Frontal cortex (tissue), 4 donors: ENCODE results near the gene TTLL3. TPM values are rescaled to one million over a fixed set of nuclear protein-coding genes. Genes with fewer than 3 reads are reported as not detected.

Experiments
- DNase-seq, 2 donors: peaks; one replicate each; pipeline ENCODE4 v3.0.0; 2012; ENCODE audit warnings: low spot score in 2 of 2
- FAIRE-seq: peaks from 2 replicates; lab custom pipeline; 2012; peaks lifted over from hg19 to GRCh38; lab: Jason Lieb, UNC
- total RNA-seq: library from RNA; depleted of rRNA; stranded (reverse); fragments of >200 nt; gene quantifications from one replicate; pipeline ENCODE4 v1.2.3, GENCODE V29; 2014
- donor health status: control.
- donor health status: control.
- donor health status: control.

Gene TTLL3
- total RNA-seq, 1 donor from 2014 or later: 17.1 TPM

DNA sequence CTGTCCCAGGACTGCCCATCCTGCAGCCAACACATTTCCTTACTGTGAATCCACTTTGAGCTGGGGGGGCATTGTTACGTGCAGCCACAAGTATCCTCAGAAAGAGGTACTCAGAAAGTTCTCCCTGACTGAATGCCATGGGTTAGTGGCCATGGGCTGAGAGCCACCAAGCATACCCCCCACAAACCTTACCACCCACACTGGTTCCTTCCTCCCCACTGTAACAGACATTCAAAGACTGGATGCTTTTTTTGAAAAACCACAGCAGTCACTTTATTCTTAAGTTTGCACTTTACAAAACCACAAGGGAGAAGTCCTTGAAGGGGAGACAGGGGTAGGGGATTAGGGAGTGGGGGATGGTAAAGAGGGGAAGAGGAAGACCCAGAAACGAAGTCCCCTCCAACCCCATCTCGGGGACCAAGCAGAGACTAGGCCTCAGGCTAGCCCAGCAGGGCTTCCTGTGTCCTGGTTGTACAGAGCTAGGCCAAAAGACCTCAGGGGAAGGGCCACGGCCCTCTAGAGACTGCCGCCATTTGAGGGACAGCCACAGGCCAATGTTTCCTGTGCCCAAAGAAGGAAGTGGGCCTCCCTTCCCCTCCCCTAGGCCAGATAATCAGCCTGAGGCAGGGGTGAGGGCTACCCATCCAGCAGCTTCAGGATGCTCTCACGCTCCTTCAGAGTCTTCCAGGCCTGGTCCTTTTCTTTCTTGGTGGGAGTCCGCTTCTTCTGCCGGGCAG is 30.2 kb upstream of the TTLL3 start:
- FAIRE-seq (no peak), DNase-seq (no peak)

DNA sequence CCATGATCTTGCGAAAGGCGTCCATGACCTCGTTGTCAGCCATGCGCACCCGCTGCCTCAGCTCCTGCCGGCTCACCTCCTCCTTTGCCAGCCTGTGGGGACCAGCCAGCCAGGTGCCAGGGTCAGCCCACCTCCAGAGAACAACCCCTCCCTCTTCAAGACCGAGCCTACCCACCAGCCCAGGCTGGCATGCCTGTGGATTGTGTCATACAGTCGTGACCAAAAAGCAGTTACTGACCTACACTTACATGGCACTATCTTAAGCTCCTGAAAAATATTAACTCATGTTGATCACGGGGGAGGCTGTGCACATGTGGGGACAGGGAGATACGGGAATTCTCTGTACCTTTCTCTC is 29.6 kb upstream of the TTLL3 start:
- DNase-seq (no peak), FAIRE-seq (no peak)

DNA sequence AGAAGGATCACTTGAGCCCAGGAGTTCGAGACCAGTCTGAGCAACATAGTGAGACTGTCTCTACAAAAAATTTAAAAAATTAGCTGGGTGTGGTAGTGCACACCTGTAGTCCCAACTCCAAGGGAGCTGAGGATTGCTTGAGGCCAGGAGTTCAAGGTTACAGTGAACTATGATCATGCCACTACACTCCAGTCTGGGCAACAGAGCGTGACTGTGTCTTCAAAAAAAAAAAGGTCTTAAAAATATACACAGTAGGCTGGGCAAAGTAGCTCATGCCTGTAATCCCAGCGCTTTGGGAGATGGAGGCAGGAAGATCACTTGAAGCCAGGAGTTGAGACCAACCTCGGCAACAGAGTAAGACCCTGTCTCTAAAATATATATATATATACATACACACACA is 29.2 kb upstream of the TTLL3 start:
- no peak for FAIRE-seq

GRCh38 chr3:9781551-9781950 is 28.5 kb upstream of the TTLL3 start:
- DNase-seq (no peak), FAIRE-seq (no peak)

More for the DNA sequence above, 29.2 kb upstream of the TTLL3 start:
- no peak for DNase-seq

GRCh38 chr3:9781978-9782603 is 28.0 kb upstream of the TTLL3 start:
- FAIRE-seq: no peak
- no peak for DNase-seq

DNA sequence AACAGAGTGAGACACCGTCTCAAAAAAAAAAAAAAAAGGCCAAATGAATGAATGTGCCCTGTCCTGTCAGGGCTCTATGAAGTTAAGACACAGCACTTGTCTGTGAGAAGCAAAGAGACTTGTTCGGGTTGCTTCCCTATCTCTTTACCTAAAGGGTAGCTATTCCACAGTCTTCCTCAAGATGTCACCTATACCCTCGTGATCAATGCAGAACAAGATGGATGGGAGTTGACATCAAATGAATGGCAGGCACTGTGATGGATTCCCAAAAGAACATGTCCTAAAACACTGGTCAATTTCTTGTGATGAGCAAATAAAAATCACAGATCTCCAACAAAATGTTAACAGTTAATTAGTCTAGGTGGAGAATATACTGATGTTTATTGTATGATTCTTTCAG is 27.3 kb upstream of the TTLL3 start:
- no peak for DNase-seq
- no peak for FAIRE-seq

DNA sequence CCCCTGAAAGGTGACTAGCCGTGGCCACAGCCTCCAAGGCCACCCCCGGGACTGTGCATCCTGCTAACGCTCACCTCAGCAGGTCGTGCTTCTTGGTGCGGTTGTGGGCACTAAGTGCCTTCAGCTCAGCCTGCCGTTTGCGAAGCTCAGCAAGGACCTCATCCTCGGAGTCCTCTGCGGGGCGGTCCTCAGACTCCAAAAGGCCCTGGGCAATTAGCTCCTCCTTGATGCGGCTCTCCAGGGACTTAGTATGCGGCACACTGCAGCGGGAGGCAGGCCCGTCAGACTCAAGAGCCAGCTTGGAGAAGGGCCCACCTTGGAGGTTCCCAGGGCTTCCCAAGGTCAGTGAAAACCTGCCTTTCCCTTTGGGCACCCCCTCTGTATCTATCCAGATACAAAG is 26.1 kb upstream of the TTLL3 start:
- no peak for FAIRE-seq

GRCh38 chr3:9784965-9785364 is 25.1 kb upstream of the TTLL3 start:
- no peak for DNase-seq
- no peak for FAIRE-seq

More for the DNA sequence above, 26.1 kb upstream of the TTLL3 start:
- DNase-seq: no peak

- DNase-seq (no peak), FAIRE-seq (no peak)
Observed at GRCh38 chr3:9785602-9786001, 24.5 kb upstream of the TTLL3 start.

- FAIRE-seq: no peak
- DNase-seq: no peak
Observed at GRCh38 chr3:9786209-9786739, 23.8 kb upstream of the TTLL3 start.

- FAIRE-seq (no peak), DNase-seq (no peak)
Observed at GRCh38 chr3:9786825-9787669, 23.0 kb upstream of the TTLL3 start.

GRCh38 chr3:9787714-9788113 is 22.3 kb upstream of the TTLL3 start:
- DNase-seq (no peak), FAIRE-seq (no peak)

DNA sequence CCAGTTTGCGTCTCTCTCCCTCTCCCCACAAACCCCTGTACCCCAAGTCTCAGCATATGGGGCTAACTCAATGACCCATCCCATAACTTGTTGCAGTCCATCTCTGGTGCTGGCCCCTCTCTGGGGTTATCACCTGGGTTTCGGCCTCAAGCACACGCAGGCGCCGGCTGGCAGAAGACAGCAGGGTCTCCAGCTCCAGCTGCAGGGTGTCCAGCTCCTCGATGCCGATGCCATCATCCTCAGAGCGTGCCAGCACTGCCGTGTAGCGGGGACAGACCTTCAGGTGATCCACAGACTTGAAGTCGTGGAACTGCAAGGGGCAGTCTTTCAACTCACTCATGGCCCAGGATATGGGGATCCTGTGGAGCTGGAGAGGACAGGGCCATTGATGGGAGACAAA is 18.9 kb upstream of the TTLL3 start:
- FAIRE-seq: no peak
- no peak for DNase-seq

GRCh38 chr3:9791790-9792404 is 18.2 kb upstream of the TTLL3 start:
- DNase-seq (no peak), FAIRE-seq (no peak)

DNA sequence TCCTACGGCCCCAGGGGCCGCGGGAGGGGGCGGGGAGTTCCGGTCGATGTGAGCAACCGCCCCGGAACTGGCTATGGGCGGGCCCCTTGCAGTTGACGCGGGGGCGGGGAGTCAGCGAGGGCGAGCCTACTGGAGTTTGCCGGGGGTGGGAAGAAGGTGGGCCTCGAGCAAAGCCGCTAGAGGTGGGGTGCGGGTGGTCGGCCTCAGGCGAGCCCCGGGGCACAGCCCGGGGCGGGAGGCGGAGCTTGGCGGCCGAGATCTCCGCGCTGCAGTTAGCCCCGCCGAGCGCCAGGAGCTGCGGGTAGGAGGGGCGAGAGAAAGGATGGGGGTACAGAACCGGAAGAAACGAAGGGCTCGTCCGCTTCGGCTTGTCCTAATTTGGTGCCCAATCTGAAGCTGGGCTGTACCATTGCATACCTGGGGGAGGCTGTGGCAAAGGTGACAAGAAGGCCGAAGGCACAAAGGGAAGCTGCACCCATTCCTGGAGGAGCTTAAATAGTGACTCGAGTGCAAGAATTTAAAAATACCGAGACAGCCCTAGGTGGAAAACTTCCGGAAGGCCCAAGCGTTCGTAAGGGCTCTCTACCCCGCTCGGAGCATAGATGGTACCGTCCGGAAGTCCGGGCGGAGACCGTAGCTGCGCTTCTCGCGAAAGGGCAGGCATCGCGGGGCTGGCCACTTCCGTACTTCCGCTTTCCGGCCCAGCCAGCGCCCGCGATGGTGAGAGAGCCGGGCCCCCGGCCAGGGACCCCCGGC is 17.5 kb upstream of the TTLL3 start, which contains the start of the genes ARPC4 and TADA3:
TSS of gene ARPC4 (plus strand) at position 678 of the 756 bp plus-strand sequence. CDS start at position 718, 40 bp downstream.
TSS of gene TADA3 (minus strand) at position 69 of the 756 bp plus-strand sequence. CDS start 1,007 bp downstream, outside the sequence.
- no peak for FAIRE-seq
- peak; percentile 87 to 91 for DNase-seq

GRCh38 chr3:9793161-9793781 is 16.8 kb upstream of the TTLL3 start:
- FAIRE-seq: no peak
- DNase-seq: no peak

- no peak for DNase-seq
- FAIRE-seq: no peak
Observed at GRCh38 chr3:9794400-9794799, 15.7 kb upstream of the TTLL3 start.

GRCh38 chr3:9795207-9795606 is 14.9 kb upstream of the TTLL3 start:
- no peak for DNase-seq
- FAIRE-seq: no peak
